ENCODE results near the gene POLA1. TPM values are rescaled to one million over a fixed set of nuclear protein-coding genes. Genes with fewer than 3 reads are reported as not detected.

POLA1 gene
- total and polyA plus RNA-seq, 7 donors, result 1.8 to 15.0 (median 11.4) TPM

DNA sequence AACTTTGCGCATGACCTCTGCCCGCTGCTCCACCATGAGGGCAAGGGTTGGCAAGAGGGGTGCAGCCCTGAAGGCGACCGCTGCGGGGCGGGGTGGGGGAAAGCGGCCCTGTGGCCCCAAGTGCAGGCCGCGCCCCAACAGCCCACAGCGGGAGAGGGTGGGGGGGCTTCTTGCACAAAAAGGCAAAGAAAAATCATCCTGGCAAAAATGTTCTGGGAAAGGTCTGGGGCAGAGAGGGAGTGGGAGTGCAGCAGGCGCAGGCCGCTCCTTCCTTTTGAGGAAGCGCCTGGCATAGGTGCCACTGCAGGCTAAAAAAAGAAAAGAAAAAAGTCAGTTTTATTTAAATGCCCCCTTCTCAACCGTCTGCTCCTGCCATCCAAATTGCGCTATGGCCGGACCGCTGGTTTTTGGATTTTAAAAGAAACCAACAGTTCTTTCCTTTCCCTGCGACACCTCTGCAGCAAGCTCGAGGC, 320.7 kb downstream of the POLA1 start:
- Histone ChIP-seq H3K27ac (no peak overlapping the region), H3K36me3 (no peaks in the 10 kb centered on the region), H3K9me3 (no peaks in the 10 kb centered on the region), H3K27me3 (peaks cover 68 to 97% (median 83%) of the 10 kb centered on the region in 3 donors), H3K4me3 (no peak overlapping the region), H3K4me1 (peaks cover 0 to 15% (median 13%) of the 10 kb centered on the region in 4 donors)
- 21 to 27% methylated on average over 19 of the region's 19 CpGs for WGBS, 2 donors
- TF ChIP-seq CTCF (IDR thresholded peaks at IDR 0.05) (no peak), EP300 (IDR thresholded peaks at IDR 0.05) (no peak), POLR2A (IDR thresholded peaks at IDR 0.05) (no peak), POLR2AphosphoS5 (IDR thresholded peaks at IDR 0.05) (no peak)
- DNase-seq, result no peak
- intact Hi-C loops (cut with DNase I), result no loop called here

DNA sequence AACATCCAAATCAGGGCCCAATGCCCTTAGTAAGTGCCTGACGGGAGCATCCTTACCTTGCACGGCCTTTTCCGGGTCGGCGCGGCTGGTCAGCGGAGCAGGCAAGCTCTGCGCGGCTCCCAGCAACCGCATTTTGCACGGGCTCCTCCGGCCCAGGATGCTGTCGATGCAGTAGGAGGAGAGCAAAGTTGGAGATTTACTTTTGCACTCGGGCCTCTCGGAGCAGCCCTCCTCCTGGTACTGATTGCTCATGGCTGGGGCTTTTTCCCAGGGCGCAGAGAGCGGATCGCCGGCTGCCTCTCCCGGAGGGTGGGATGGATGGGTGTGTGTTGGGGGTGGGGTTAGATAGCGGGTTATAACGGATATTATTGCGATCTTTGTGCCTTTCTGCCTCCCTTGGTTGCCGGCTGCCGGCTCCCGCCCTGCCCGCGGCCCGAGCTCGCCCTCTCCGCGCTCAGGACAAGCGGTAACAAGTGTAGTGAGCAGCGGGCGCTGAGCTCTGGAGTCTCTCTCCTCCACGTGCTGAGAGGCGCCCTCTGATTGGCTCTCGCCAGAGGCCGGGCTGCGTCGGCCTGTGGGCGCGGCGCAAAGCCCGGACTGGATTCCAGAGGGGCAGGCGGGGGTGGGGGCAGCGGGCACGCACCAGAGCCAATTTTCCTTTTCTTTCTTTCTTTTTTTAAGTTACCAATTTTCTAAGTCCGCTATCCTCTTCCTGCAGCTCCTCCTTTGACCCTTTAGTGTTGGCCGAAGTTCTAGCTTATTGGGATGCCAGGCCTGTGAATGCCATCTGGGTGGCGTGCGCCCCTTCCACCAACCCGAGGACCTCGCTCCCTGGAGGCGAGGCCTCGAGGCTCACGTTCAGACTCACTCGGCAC, 322.0 kb downstream of the POLA1 start, which contains the start of gene ARX:
Gene ARX (minus strand): TSS at position 480 of the 875 bp plus-strand sequence. CDS start 228 bp downstream, at position 252.
- Histone ChIP-seq H3K9me3 (no peaks in the 10 kb centered on the region), H3K27ac (no peak within 1 kb of the TSS), H3K4me1 (peaks cover 0 to 19% (median 15%) of the 10 kb centered on the region in 4 donors), H3K4me3 (peak within 1 kb of the TSS in 1 of 4 donors; percentile 10), H3K36me3 (no peaks in the 10 kb centered on the region), H3K27me3 (peaks cover 69 to 97% (median 85%) of the 10 kb centered on the region in 3 donors)
- DNase-seq, result no peak
- 4 to 5% methylated on average over 58 of the region's 58 CpGs for WGBS, 2 donors
- TF ChIP-seq EP300 (IDR thresholded peaks at IDR 0.05) (no peak), POLR2A (IDR thresholded peaks at IDR 0.05) (no peak), CTCF (IDR thresholded peaks at IDR 0.05) (no peak), POLR2AphosphoS5 (IDR thresholded peaks at IDR 0.05) (no peak)
- intact Hi-C loops (cut with DNase I), result no loop called here

DNA sequence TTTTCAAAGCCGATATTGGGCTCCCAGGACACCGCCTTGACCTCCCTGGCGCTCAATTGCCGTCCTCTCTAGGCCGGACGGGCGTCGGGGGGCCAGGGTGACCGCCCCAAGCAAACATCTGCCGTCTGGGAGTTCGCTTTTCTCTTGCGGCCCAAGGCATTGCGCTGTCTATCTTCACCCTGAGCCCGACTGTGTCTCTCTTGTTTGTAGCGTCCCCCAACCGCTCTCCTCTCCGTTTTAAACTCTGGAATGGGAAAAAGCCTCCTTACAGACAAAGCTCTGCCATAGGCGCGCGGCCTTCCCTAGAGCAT, 322.6 kb downstream of the POLA1 start:
- Histone ChIP-seq H3K4me3 (no peak overlapping the region), H3K27ac (no peak overlapping the region), H3K9me3 (no peaks in the 10 kb centered on the region), H3K4me1 (peaks cover 0 to 22% (median 17%) of the 10 kb centered on the region in 4 donors), H3K36me3 (no peaks in the 10 kb centered on the region), H3K27me3 (peaks cover 69 to 97% (median 86%) of the 10 kb centered on the region in 3 donors)
- DNase-seq, result no peak
- no peak for TF ChIP-seq POLR2A (IDR thresholded peaks at IDR 0.05)
- no peak for TF ChIP-seq EP300 (IDR thresholded peaks at IDR 0.05)
- no peak for TF ChIP-seq CTCF (IDR thresholded peaks at IDR 0.05)
- TF ChIP-seq POLR2AphosphoS5 (IDR thresholded peaks at IDR 0.05), result no peak
- intact Hi-C loops (cut with DNase I), result no loop called here
- 21 to 24% methylated on average over 20 of the region's 20 CpGs for WGBS, 2 donors

- no peak for DNase-seq
Measured at GRCh38 chrX:25016938-25017598, 323.4 kb downstream of the POLA1 start.

More at GRCh38 chrX:25016938-25017598, 323.4 kb downstream of the POLA1 start:
- WGBS, 2 donors, result 21 to 24% methylated on average over 17 of the region's 17 CpGs
- no peaks in the 10 kb centered on the region for H3K9me3 ChIP-seq
- H3K27me3 ChIP-seq, result peaks cover 70 to 97% (median 86%) of the 10 kb centered on the region in 3 donors
- no peak overlapping the region for H3K27ac ChIP-seq
- H3K36me3 ChIP-seq, result no peaks in the 10 kb centered on the region
- H3K4me3 ChIP-seq, result no peak overlapping the region
- peaks cover 0 to 22% (median 16%) of the 10 kb centered on the region in 4 donors for H3K4me1 ChIP-seq
- TF ChIP-seq POLR2AphosphoS5 (IDR thresholded peaks at IDR 0.05) (no peak), CTCF (IDR thresholded peaks at IDR 0.05) (no peak), EP300 (IDR thresholded peaks at IDR 0.05) (no peak), POLR2A (IDR thresholded peaks at IDR 0.05) (no peak)
- intact Hi-C loops (cut with DNase I), result no loop called here
